Epithelial cell of esophagus (primary cell): ENCODE measurements around the gene KNOP1.

ENCODE experiments used
- DNase-seq: peaks from one replicate; pipeline ENCODE4 v3.0.0; 2010; ENCODE audit warnings: low read depth
- H3K4me3 ChIP-seq: 2 replicates; pipeline ENCODE4 v1.5.1; 2011; ENCODE audit warnings: mild to moderate bottlenecking, low read length, control low read depth
- TF ChIP-seq, protein P1 (sequence below): IDR thresholded peaks from 2 replicates; pipeline ENCODE4 v1.5.1; 2011; ENCODE audit warnings: low read depth, mild to moderate bottlenecking, low read length, control low read depth, inconsistent platforms; ENCODE audit not compliant: insufficient read depth; ENCODE audit errors: missing control alignments

The KNOP1 gene

DNA sequence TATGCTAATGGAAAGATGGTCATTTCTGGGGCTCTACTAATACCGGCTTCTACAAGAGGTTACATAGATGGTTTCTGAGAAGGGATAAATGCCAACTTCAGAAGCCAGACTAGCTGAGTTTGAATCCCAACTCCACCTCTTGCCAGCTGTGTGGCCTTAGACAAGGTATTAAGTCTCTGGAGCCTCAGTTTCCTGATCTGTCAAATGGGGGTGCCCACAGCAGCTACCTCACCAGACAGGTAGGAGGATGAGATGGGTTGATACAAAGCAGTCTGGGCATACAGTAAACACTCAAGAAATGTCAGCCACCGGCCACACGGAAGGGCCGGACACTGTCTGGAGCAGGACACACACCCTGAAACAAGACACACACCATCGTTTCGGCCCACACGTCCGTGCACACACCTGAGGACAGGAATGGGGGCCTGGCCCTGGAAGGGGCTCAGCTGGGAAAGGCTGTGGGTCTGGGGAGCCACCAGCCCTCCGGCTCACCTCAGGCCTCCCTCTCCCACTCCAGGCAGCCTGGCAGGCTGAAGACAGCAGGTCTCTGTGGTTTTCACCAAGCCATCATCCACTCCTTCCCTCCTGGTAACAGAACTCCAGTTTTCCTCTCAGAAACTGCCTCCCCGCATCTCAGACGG lies 5.5 kb downstream of the KNOP1 start:
- H3K4me3 ChIP-seq, result no peak overlapping the region
- no peak for DNase-seq
- TF ChIP-seq, protein P1, sequence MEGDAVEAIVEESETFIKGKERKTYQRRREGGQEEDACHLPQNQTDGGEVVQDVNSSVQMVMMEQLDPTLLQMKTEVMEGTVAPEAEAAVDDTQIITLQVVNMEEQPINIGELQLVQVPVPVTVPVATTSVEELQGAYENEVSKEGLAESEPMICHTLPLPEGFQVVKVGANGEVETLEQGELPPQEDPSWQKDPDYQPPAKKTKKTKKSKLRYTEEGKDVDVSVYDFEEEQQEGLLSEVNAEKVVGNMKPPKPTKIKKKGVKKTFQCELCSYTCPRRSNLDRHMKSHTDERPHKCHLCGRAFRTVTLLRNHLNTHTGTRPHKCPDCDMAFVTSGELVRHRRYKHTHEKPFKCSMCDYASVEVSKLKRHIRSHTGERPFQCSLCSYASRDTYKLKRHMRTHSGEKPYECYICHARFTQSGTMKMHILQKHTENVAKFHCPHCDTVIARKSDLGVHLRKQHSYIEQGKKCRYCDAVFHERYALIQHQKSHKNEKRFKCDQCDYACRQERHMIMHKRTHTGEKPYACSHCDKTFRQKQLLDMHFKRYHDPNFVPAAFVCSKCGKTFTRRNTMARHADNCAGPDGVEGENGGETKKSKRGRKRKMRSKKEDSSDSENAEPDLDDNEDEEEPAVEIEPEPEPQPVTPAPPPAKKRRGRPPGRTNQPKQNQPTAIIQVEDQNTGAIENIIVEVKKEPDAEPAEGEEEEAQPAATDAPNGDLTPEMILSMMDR, result no peak

DNA sequence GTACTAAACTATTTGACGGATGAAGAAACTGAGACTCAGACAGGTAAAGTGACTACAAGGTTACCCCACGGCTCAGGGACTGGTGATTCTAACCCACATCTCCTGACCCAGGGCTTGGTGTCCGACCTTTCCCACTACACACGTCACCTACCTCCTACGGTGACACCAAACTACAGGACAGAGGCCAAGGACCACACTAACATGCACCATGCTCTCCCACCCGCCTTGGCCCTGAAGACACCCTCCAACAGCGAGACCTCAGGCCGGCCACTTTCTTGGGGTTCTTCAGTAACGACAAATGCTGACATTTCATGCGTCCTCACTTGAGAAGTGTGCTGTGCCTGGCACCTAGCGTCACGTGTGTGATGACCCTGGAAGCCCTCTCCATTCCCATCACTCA lies 6.4 kb downstream of the KNOP1 start:
- H3K4me3 ChIP-seq, result no peak overlapping the region
- TF ChIP-seq, protein P1, result no peak
- no peak for DNase-seq

DNA sequence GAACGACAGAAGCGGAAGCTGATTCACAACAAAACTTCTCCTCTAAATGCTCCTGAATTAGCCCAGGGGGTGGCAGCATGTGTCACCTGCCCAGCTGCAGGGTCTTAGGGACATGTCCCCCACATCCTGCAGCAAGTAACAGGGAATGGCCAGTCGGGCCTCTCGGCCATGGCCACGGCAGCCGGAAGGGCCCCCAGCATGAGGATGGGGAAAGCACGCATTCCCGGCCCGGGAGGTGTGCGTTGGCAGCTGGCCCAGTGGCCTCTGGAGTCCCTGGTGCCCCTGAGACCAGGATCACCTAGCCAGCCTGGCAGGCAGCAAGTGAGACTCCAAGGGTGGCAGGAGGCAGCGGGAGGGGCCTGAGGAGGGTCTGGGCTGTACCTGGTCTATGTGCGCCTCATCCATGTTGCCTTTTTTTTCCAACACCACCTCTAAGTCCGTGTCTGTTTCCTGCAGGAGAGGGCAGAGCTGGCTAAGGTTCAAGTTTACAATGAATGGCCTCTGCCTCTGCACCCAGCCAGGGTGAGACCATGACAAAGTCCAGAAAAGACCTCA lies 7.0 kb downstream of the KNOP1 start:
- H3K4me3 ChIP-seq, result no peak overlapping the region
- DNase-seq, result no peak
- TF ChIP-seq, protein P1, result no peak

DNA sequence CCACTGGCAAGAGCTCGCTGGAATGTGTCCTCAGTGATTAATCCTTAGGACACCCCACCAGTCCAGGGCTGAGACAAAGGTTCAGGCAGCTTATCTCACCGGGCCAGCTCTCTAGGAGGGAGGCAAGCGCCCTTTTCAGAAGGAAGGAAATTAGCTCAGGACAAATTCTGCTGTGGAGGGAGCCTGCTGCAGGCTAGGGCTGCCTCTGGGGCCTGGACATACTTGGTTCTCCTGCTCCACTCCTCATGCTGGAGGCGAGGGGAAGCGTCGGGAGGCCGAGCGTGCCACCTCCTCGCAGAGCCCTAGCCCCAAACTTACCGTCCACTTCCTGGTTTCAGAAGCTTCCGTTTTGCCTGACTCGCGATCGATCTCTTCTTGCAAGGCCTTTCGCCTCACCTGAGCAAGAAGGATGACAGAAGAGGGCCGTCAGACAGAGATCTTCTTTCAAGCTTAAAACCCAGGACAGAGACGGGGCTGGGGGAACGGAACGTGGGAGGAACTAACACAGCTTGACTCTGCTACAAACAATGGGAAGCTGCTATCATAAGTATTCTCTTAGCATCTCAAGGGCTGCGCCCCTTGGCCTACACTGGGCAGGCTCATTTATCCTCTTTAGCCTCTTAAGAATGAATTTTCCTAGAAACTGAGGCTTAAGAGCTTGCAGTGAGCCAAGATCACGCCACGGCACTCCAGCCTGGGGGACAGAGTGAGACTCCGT lies 7.7 kb downstream of the KNOP1 start:
- H3K4me3 ChIP-seq, result no peak overlapping the region

DNA sequence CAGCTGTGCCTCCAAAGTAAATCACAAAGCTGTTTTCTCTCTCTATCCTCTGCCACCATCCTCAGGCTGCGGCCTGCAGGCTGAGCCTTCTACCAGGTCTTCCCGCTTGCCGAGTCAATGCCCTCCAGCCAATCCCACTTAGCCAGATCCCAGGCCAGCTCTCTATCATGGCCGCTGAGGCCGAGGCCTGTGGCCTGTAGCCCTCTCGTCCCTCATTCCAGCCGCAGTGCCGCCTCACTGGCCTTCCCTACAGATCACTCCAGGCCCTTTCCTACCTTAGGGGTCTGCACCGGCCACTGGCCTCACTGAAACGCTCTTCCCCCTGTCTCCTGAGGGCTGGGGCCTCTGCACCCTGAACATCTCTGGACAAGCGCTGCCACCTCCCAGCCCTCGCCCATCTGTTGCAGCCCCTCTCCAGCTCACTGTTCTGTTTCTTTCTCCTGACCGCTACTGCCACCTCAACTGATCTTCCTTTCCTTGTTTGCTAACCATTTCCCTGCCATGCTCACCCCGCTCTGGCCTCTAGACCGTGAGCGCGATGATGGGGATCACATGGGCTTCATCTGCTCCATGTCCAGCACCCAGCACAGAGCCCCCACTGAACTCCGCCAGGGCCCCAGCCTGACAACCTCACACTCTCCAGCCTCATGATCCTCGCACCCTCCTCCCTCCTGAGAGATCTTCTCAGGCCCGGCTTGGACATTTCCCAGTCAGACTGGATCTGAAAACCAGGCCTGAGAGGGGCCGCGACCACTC lies 8.5 kb downstream of the KNOP1 start:
- no peak overlapping the region for H3K4me3 ChIP-seq
- TF ChIP-seq, protein P1, result no peak
- DNase-seq, result no peak

More for the DNA sequence above, 7.7 kb downstream of the KNOP1 start:
- TF ChIP-seq, protein P1, result no peak
- no peak for DNase-seq

DNA sequence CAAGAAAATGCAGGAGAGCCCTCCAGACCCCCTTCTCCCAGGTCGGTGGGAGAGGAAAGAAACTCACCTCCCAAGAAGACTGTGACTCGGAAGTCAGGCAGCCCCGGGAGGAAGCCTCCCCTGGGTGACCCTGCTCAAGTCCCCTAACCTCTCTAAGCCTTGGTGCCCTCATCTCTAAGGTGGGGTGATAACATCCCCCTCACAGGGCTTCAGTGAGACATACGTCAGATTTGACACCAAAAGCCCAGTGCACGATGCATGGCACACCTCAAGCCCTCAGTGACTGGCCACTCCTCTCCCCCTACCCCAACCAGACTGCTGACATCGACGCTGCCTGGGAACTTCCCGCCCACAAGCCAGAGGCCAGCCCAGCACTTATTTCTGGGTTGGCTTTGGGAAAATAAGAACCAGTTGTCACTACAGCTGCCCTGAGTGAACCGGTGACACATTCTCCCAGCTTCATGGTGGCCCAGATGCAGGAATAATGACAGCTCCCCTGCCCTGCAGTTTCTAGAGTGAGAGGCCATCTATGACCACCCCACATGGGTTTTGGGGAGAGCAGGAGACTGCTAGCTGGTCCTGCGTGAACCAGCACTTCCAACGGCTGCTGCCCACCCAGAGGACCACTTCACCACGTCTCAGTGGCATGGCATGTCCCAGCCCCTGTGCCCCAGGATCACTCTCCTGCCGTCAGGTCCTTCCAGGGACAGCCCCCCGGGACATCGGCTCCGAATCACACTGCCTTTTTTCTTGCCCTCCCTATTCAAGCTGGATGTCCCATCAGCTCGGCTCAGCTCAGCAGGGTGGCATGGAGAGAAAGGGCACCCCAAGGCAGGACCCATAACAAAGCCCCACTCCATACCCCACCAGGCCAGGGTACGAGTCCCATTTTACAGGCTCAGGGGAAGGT lies 9.5 kb downstream of the KNOP1 start:
- TF ChIP-seq, protein P1, result no peak
- no peak for DNase-seq
- H3K4me3 ChIP-seq, result no peak overlapping the region
